Keratinocyte (primary cell): Measurements from ENCODE around the gene TTC33.

ENCODE experiments used
- CTCF ChIP-seq, 3 experiments: IDR thresholded peaks in 1 of 3; conservative IDR thresholded peaks in 1 of 3; optimal IDR thresholded peaks in 1 of 3; 2 replicates in 2 of 3; 3 replicates in 1 of 3; pipeline versions ENCODE3 to v1.5.1; 2011; ENCODE audit warnings: low read length in 3 of 3, mild to moderate bottlenecking in 3 of 3, moderate library complexity in 2 of 3, control low read depth in 1 of 3, inconsistent platforms in 1 of 3; ENCODE audit not compliant: insufficient read depth in 2 of 3; ENCODE audit errors: extremely low read depth in 1 of 3
- EZH2 ChIP-seq: IDR thresholded peaks from one replicate; pipeline ENCODE4 v1.6.1; 2012; ENCODE audit warnings: inconsistent platforms, mild to moderate bottlenecking, low read length, moderate library complexity

- TF ChIP-seq CTCF (optimal IDR thresholded peaks at IDR 0.05 in 1 of 3, IDR thresholded peaks at IDR 0.05 in 1 of 3, conservative IDR thresholded peaks at IDR 0.05 in 1 of 3; ENCODE audit: extremely low read depth in 1 of 3, insufficient read depth in 2 of 3, low read length in 3 of 3) (no peak), EZH2 (no peak)
These were observed 275.8 kb downstream of the TTC33 start for GRCh38 chr5:40479939-40480338.
